HG02763 (cell line): ENCODE measurements around the gene FAM162B.
"Not testable (repeated sequence)": the region's sequence is repeated elsewhere in the genome, so short reads cannot be mapped to it uniquely, and the experiment has no call there.

Experiments
- ATAC-seq: cut with Tn5 transposase; IDR thresholded peaks from one replicate; pipeline ENCODE4 v1.9.1; 2021; ENCODE audit warnings: mild to moderate bottlenecking, moderate library complexity; ENCODE audit not compliant: unreplicated experiment

Gene FAM162B

GRCh38 chr6:116764961-116765841 lies at the start of gene FAM162B:
Gene FAM162B (minus strand): TSS chr6:116765719. CDS start chr6:116765576, 143 bp downstream.
- ATAC-seq, result no peak

- ATAC-seq, result no peak
Observed at GRCh38 chr6:116812051-116812650, 46.6 kb upstream of the FAM162B start.

GRCh38 chr6:116801971-116802370 lies 36.5 kb upstream of the FAM162B start:
- no peak for ATAC-seq

GRCh38 chr6:116799945-116800344 lies 34.4 kb upstream of the FAM162B start:
- ATAC-seq, result no peak

- no peak for ATAC-seq
Observed at GRCh38 chr6:116797585-116797984, 32.1 kb upstream of the FAM162B start.

- ATAC-seq, result no peak
Observed at GRCh38 chr6:116793224-116793623, 27.7 kb upstream of the FAM162B start.

- ATAC-seq, result no peak
Observed at GRCh38 chr6:116783852-116784251, 18.3 kb upstream of the FAM162B start.

GRCh38 chr6:116779573-116780164 lies 14.2 kb upstream of the FAM162B start:
- no peak for ATAC-seq

GRCh38 chr6:116773886-116774285 lies 8.4 kb upstream of the FAM162B start:
- no peak for ATAC-seq

- no peak for ATAC-seq
Observed at GRCh38 chr6:116772450-116772849, 6.9 kb upstream of the FAM162B start.

- no peak for ATAC-seq
Observed at GRCh38 chr6:116767715-116768114, 2.2 kb upstream of the FAM162B start.

GRCh38 chr6:116766506-116767176 lies 1.1 kb upstream of the FAM162B start:
- ATAC-seq, result no peak

- ATAC-seq, result no peak
Observed at GRCh38 chr6:116764629-116764960, 924 bp downstream of the FAM162B start.

GRCh38 chr6:116763906-116764628 lies 1.5 kb downstream of the FAM162B start:
- ATAC-seq, result no peak

GRCh38 chr6:116763048-116763447 lies 2.5 kb downstream of the FAM162B start:
- no peak for ATAC-seq

- ATAC-seq, result no peak
Observed at GRCh38 chr6:116762235-116762634, 3.3 kb downstream of the FAM162B start.

- no peak for ATAC-seq
Observed at GRCh38 chr6:116761779-116762178, 3.7 kb downstream of the FAM162B start.

- ATAC-seq, result no peak
Observed at GRCh38 chr6:116745176-116745575, 20.3 kb downstream of the FAM162B start.

- ATAC-seq, result no peak
Observed at GRCh38 chr6:116741571-116741970, 23.9 kb downstream of the FAM162B start.

- ATAC-seq, result not testable (repeated sequence)
Observed at GRCh38 chr6:116740486-116740885, 25.0 kb downstream of the FAM162B start.

- ATAC-seq, result no peak
Observed at GRCh38 chr6:116737004-116737403, 28.5 kb downstream of the FAM162B start.
